Epithelial cell of prostate (primary cell): ENCODE measurements around the gene AP4M1.

Source experiments
- DNase-seq: peaks from one replicate; pipeline ENCODE4 v3.0.0-alpha.2; 2011; ENCODE audit warnings: low read depth, low spot score
- H3K27ac ChIP-seq: fragments of 450-650 bp; 2 replicates; pipeline ENCODE4 v1.5.1; 2017; ENCODE audit warnings: mild to moderate bottlenecking

Gene AP4M1

GRCh38 chr7:100101016-100101862, at the start of gene AP4M1, which contains the start of gene MCM7:
Gene AP4M1 (plus strand): TSS chr7:100101643. CDS start chr7:100101715, 72 bp downstream.
Gene MCM7 (minus strand): TSS chr7:100101397. CDS start chr7:100101294, 103 bp downstream.
- peak; percentile 96 for DNase-seq
- peak within 1 kb of the TSS; percentile 89 for H3K27ac ChIP-seq

GRCh38 chr7:100053215-100053614, 48.2 kb upstream of the AP4M1 start:
- DNase-seq: peak; percentile 67
- H3K27ac ChIP-seq: no peak overlapping the region

GRCh38 chr7:100057006-100057405, 44.4 kb upstream of the AP4M1 start:
- no peak overlapping the region for H3K27ac ChIP-seq
- DNase-seq: no peak

- H3K27ac ChIP-seq: no peak overlapping the region
- no peak for DNase-seq
Measured at GRCh38 chr7:100059251-100059739, 42.1 kb upstream of the AP4M1 start.

- no peak for DNase-seq
Measured at GRCh38 chr7:100061518-100062193, 39.8 kb upstream of the AP4M1 start.

GRCh38 chr7:100063376-100063775, 38.1 kb upstream of the AP4M1 start:
- no peak for DNase-seq
- H3K27ac ChIP-seq: no peak overlapping the region

More at GRCh38 chr7:100061518-100062193, 39.8 kb upstream of the AP4M1 start:
- no peak overlapping the region for H3K27ac ChIP-seq

GRCh38 chr7:100064162-100064561, 37.3 kb upstream of the AP4M1 start:
- DNase-seq: no peak
- no peak overlapping the region for H3K27ac ChIP-seq

- DNase-seq: no peak
- no peak overlapping the region for H3K27ac ChIP-seq
Measured at GRCh38 chr7:100065452-100066186, 35.8 kb upstream of the AP4M1 start.

- no peak for DNase-seq
- H3K27ac ChIP-seq: no peak overlapping the region
Measured at GRCh38 chr7:100066953-100067352, 34.5 kb upstream of the AP4M1 start.

- H3K27ac ChIP-seq: no peak overlapping the region
Measured at GRCh38 chr7:100069991-100070390, 31.5 kb upstream of the AP4M1 start.

GRCh38 chr7:100071018-100071723, 30.3 kb upstream of the AP4M1 start:
- H3K27ac ChIP-seq: no peak overlapping the region
- no peak for DNase-seq

More at GRCh38 chr7:100069991-100070390, 31.5 kb upstream of the AP4M1 start:
- no peak for DNase-seq

- no peak for DNase-seq
- no peak overlapping the region for H3K27ac ChIP-seq
Measured at GRCh38 chr7:100072462-100072861, 29.0 kb upstream of the AP4M1 start.

GRCh38 chr7:100074841-100075240, 26.6 kb upstream of the AP4M1 start:
- no peak overlapping the region for H3K27ac ChIP-seq

GRCh38 chr7:100075418-100075817, 26.0 kb upstream of the AP4M1 start:
- no peak overlapping the region for H3K27ac ChIP-seq
- no peak for DNase-seq

More at GRCh38 chr7:100074841-100075240, 26.6 kb upstream of the AP4M1 start:
- DNase-seq: no peak

- DNase-seq: no peak
- H3K27ac ChIP-seq: no peak overlapping the region
Measured at GRCh38 chr7:100077205-100077604, 24.2 kb upstream of the AP4M1 start.

GRCh38 chr7:100079024-100079560, 22.4 kb upstream of the AP4M1 start:
- no peak for DNase-seq
- H3K27ac ChIP-seq: no peak overlapping the region

GRCh38 chr7:100080907-100081534, 20.4 kb upstream of the AP4M1 start:
- peak overlapping the region; percentile 59 for H3K27ac ChIP-seq
- no peak for DNase-seq

GRCh38 chr7:100081535-100082102, 19.8 kb upstream of the AP4M1 start, which contains the start of gene ZNF3:
Gene ZNF3 (minus strand): TSS chr7:100081723. CDS start chr7:100077357, 4,366 bp downstream.
- peak within 1 kb of the TSS; percentile 59 for H3K27ac ChIP-seq

GRCh38 chr7:100082978-100083377, 18.5 kb upstream of the AP4M1 start:
- DNase-seq: no peak
- peak overlapping the region; percentile 59 for H3K27ac ChIP-seq

More at GRCh38 chr7:100081535-100082102, 19.8 kb upstream of the AP4M1 start, which contains the start of gene ZNF3:
- peak; percentile 92 for DNase-seq
